ENCODE data around the gene PTCD2.
A peak's percentile ranks its signal among the peaks of the same experiment; 100 is the strongest.

The PTCD2 gene, protein sequence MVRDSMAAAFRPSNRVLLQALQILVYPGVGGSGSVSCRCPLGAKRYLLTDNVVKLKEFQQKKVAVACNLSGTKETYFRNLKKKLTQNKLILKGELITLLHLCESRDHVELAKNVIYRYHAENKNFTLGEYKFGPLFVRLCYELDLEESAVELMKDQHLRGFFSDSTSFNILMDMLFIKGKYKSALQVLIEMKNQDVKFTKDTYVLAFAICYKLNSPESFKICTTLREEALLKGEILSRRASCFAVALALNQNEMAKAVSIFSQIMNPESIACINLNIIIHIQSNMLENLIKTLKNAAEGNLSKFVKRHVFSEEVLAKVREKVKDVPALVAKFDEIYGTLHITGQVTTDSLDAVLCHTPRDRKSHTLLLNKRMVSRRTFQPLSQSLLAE

DNA sequence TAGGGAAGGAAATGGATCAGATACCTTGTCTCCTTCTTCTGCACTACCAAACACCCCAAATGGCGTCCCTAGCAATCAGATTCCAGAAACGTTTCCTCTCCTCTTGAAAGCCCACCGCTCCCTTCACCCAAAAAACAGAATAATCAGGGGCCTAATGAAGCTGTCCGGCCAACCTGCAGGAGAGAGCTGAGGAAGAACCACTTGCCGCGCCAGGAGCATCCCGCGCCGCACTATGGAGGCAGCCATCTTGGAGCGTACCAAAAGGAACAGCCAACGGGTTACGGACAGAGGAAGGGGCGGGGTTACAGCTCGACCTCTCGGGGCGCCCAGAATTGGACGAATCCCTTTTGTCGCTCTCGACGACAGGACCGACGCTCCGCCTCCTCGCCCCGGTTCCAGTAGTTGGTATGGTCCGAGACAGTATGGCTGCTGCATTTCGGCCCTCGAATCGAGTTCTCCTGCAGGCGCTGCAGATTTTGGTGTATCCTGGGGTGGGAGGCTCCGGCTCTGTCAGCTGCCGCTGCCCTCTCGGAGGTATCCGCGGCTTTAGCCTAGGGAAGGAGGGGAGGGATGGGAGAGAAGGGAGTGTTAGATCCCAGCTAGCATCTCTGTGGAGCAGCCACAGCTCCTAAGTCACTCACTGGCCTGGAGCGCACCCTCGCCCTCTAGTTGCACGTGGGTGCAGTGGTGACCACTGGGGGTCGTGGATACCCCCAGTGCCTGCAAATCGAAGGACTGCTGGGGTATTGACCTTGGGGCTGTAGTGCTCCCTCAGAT, at the start of gene PTCD2, which contains the start of gene MRPS27:
Gene PTCD2 (plus strand): TSS at position 398 of the 777 bp plus-strand sequence. CDS start 10 bp downstream, at position 408.
Gene MRPS27 (minus strand): TSS at position 265 of the 777 bp plus-strand sequence. CDS start 19 bp downstream, at position 246.
- peak; percentile 86 for DNase-seq (ENCODE audit: low read depth)

DNA sequence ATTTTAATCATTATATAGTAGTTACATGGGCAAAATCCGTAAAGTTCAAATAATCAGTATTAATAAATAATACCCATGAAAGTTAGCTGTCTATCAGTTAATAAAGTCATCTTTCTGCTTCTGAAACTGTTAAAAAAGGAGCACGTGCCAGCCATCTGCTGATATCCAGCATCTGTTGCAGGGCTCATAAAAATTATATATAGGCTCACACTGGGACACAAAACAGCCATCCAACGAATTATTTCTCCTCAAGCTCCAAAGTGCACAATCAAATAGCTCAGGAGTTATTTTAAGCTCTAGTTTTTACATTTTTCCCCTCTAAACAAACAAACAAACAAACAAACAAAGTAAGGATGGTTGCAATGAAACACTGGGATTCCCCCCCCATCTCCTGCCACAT, 48.5 kb upstream of the PTCD2 start:
- no peak for DNase-seq (ENCODE audit: low read depth)

DNA sequence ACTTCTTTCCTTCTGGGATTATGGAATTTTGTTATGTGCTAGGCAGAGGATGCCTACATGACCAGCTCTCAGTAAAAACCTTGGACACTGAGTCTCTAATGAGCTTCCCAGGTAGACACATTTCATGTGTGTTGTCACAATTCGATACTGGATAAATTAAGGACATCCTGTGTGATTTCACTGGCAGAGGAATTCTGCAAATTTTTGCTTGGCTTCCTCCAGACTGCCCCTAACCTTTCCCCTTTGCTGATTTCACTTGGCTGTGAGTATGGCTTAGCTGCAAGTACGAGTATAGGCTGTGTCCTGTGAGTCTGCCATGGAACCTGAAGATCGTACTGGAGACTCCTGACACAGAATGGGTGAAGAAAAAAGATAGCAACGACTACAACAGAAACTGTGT, 47.8 kb upstream of the PTCD2 start:
- DNase-seq (ENCODE audit: low read depth), result no peak

DNA sequence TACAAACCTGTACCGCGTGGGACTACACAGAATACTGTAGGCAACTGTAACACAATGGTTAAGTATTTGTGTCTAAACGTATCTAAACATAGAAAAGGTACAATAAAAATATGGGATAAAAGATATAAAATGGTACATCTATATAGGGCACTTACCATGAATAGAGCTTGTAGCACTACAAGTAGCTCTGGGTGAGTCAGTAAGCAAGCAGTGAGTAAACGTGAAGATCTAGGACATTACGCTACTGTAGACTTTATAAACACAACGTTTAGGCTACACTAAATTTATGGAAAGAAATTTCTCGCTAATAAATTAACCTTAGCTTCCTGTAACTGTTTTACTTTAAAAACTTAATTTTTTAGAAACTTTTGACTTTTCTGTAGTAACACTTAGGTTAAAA, 46.6 kb upstream of the PTCD2 start:
- no peak for DNase-seq (ENCODE audit: low read depth)

DNA sequence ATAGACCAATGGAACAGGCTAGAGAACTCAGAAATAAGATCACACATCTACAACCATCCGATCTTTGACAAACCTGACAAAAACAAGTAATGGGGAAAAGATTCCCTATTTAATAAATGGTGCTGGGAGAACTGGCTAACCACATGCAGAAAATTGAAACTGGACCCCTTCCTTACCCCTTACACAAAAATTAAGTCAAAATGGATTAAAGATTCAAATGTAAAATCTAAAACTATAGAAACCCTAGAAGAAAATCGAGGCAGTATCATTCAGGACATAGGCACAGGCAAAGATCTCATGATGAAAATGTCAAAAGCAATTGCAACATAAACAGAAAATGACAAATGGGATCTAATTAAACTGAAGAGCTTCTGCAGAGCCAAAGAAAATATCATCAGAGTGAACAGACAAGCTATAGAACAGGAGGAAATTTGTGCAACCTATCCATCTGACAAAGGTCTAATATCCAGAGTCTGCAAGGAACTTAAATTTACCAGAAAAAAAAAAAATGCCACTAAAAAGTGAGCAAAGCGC, 43.9 kb upstream of the PTCD2 start:
- no peak for DNase-seq (ENCODE audit: low read depth)

DNA sequence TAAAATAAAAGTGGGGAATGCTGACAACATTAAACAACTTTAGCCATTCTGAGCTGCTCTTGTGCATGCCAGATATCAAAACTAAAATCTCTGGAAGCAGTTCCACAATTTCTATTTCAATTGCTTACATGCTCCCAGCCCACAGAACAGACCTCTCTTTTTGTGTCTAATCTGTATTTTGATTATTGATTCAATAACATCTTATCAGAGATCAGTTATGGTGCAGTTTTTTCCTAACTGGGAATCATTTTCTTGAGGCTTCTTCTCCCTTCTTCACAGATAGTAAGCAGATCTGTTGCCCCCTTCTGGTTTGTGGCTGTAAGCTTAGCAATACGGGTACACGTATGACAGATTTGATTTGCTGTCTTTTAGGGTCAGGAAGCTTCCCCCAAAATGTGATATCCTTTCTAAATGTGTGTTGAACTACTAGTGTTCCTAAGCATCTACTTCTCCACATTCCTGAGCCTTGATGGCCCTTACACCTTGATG, 39.5 kb upstream of the PTCD2 start:
- no peak for DNase-seq (ENCODE audit: low read depth)

DNA sequence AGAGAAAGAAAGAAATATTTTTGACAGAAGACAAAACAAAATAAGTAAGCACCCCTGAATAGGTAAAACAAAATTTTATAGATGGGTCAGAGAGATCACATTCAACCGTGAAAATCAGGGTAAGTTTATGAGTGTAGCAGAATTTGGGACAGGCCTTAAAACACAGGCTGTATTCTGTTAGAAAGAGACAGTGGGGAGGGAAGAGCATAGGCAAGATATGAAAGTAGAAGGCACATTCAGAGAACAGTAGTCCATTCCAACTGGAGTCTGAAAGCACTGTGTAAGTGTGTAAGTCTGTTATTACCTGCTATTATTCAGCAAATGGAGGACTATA, 38.8 kb upstream of the PTCD2 start:
- DNase-seq (ENCODE audit: low read depth), result no peak

DNA sequence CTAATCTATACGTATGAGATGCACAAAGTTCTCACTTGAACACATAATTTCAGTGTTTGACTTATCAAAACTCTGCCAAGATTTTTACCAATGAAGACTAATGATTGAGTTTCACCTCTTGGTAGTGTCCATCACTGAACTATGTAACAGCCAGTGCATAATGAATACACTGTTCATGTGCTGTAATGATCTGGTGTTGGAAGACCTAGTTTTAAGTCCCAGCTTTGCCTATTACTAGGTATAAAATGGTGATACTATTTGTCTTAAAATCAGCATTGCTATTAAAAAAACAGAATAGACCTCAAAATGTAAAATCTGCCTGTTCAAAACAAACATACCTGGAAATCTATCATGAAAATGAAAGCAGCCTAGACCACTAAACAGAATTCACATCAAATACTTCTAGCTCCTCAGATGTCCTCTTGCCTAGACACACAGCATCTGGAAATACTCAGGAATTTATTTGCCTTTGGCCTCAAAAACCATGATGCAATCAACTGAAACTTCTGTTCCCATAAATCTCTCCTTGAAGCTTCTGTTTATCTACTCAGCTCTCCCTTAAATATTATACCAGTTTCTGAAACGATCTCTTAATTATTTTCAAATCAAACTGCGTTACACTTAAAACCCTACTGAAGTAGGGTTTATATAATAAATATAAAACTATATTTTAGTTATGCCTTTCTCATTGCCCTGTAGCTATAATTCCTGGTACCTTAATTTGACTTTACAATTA, 38.2 kb upstream of the PTCD2 start:
- DNase-seq (ENCODE audit: low read depth), result no peak

DNA sequence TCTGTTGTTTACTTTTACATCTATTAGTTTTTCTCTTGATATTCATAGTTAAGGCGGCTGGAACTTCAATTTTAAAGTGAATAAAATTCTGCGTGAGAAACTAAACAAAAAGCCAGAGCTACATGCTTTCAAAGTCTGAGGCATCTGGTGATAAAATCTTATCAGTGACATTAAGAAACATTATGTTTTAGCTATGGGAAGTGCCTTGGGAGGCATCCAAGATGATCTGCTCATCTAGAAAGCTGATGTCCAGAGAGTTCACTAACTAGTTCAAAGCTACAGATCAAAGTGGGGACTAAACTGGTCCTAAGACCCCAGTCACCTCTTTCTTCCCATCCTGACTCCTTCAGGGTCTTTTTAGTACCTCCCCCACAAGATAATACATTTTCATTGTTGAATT, 37.3 kb upstream of the PTCD2 start:
- DNase-seq (ENCODE audit: low read depth), result no peak

DNA sequence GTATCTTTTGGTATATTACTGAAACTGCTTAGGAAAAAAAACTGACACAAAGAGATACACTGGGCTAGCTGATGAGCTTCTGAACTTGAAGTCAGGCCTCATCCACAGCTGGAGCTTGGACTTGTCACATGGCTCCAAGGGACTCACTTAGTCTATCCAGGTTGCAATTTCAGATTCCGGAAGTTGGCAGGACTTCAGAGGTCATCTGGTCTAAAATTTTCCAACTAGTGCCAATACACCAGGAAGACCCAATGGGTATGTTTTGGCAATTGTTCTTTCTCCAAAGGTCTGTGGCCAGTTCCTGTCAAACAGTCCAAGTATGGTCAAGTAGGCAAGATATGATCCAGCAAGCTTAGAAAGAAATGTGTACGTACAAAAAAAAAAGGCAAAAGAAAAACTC, 36.8 kb upstream of the PTCD2 start:
- DNase-seq (ENCODE audit: low read depth), result no peak

DNA sequence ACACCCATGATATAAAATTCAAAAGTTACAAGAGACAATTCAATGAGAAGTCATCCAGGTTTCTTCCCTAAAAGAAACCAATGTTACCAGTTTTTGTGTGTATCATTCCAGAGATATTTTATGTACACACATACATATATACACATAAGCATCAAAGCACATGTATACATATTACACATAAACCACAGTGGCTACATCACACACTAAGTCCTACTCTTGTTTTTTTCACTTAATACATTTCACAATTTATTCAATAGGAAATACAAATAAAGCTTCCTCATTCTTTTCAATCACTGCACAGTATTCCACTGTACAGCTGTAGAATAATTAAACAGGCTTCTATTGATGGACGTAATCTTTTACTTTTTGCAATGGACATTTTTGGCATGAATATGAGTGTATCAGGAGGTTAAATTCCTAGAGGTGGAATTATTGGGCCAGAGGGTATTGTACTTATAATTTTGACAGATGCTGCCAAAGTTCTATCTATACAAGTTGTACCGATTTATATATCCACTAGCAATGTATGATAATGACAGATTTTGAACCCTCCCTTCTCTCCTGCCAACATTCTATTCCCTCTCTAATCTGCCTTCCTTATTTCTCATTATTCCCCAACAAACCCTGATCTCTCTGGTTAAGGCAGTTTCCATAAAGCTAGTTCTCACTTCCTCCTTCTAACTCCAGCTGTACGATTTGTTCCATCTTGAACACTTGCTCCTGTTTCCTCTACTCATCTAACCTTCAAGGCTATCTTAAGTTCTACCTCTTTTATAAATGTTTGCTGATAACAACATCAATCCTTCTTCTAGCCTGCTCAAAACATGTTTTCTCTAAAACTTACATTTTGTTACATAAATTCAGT, 35.4 kb upstream of the PTCD2 start:
- no peak for DNase-seq (ENCODE audit: low read depth)

DNA sequence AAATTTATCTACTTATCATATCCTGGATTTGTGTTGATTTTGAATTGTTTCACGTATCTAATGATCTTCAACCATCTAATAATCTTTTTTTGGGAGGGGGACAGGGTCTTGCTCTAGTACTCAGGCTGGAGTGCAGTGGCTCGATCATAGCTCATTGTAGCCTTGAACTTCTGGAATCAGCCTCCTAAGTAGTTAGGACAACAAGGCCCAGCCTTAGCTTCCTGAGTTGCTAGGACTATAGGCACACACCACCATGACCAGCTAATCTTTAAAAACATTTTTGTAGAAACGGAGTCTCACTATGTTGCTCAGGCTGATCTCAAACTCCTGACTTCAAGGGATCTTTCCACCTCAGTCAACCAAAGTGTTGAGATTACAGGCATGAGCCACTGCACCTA, 34.8 kb upstream of the PTCD2 start:
- DNase-seq (ENCODE audit: low read depth), result no peak

DNA sequence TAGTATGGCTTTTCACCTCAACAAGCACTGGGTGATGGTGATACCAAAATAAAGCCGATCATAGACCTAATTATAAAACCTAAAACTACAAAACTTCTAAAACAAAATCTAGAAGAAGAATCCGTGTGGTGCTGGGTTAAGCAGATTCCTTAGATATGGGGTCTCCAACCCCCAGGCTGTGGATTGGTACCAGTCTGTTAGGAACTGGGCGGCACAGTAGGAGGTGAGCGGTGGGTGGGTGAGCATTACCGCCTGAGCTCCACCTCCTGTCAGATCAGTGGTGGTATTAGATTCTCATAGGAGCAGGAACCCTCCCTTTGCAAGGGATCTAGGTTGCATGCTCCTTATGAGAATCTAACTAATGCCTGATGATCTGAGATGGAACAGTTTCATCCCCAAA, 33.4 kb upstream of the PTCD2 start:
- no peak for DNase-seq (ENCODE audit: low read depth)

DNA sequence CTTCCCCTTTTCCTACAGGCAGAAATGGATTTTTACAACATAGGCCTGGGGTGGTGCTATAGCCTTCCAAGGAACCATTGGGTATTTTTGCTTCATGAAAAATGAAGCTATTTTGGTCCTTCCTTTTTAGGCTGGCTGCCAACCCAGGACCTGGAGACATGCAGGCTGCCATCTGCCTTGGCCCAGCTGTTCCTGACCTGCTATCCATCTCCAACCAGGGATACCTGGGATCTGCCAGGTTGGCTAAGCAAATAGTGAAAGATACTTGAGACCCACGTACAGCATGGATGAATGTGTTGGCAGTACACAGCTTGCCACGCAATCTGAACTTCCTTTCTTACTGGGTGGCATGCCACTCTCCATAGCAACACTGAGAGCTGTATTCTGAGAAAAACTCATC, 31.2 kb upstream of the PTCD2 start:
- DNase-seq (ENCODE audit: low read depth), result no peak

DNA sequence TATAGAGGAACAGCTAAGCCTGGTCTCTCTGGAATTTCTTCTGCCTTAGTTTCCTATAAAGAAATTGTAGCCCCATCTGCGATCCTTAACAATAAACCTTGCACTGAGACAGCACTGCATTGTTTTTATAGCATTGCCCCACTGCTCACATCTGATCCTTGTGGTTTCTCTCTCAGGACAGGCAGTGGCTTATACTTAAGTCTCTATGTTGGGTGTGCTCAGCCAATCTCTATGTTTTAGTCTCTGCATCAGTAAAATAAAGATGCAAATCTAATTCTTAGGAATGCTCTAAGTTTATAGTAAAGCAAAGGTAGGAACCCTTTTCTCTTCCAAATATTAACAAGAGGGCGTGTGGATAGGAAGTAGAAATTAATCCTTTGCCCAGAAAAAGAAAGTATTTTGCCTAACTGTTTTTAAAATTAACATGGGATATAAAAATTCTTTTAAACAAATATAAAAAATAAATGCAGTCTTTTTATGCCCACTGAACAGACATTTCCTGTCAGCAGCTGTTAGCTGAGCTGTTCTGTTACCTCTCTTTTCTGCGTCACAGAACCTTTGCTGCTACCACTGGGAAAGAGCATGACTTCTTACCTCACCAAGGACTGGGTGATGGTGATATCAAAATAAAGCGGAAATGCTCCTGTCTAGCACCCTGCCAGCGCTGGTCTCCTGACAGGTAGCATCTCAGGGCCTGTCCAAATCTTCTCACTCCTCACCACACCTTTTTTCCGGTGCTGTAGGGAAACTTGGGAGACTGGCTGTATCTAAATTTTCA, 29.6 kb upstream of the PTCD2 start:
- no peak for DNase-seq (ENCODE audit: low read depth)

DNA sequence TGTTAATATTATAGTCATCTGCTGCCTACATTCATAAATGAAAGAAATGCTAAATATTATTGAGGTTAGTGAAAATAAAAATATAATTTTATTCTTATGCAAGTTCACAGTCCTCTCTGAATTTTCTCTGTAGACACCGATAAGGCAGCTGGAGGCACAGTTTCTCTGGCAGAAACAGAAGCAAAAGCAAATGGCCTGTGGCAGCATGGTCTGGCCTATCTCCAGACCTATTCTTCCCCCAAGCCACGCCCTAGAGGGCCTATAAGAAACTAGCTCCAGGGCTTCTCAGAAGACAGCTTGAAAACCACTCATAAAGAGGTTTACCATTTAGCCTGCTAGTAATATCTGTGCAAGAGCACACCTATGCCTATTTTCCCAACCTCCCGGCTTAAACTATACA, 28.6 kb upstream of the PTCD2 start:
- DNase-seq (ENCODE audit: low read depth), result no peak

DNA sequence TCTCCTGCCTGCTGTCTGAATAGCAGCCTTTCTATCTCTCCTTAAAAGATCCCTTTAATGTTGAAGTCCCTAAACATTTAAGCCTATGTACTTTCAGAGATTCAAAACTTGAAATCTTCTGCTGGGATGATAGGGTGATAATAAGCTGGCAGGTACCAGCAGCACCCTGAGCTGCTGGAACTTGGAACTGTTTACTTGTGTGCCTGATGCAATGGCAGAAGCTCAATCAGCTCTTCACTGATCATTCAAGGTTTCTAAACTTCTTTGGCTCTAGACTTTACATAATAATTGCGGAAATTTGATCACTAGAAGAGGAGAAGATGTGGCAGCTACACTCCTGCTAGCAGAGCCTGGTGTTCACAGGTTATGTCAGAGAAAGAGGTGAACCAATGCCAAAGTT, 27.8 kb upstream of the PTCD2 start:
- no peak for DNase-seq (ENCODE audit: low read depth)

DNA sequence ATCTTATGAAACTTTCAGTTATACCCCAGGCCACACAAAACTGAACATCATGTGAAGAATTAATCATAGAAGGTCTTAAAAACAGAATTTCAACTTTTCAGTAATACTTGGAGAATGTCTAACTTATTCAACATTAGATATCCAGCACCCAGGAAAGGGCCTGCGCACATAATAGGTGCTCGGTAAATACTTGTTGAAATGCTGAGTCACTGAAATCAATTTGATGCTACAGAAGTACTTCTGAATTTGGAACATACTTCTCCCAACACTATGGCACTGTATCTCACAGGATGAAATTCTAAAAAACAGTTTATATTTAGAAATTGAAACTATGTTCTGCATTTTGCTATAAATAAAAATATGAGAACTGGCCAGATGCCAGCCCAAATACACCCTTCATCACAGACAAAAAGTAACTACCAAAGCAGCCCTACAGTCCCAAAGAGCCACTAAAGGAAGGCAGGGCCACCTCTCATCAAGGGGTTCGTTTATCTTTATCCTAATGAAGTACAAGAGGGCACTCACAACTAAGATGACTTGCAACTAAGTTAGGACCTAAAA, 26.6 kb upstream of the PTCD2 start:
- DNase-seq (ENCODE audit: low read depth), result no peak

DNA sequence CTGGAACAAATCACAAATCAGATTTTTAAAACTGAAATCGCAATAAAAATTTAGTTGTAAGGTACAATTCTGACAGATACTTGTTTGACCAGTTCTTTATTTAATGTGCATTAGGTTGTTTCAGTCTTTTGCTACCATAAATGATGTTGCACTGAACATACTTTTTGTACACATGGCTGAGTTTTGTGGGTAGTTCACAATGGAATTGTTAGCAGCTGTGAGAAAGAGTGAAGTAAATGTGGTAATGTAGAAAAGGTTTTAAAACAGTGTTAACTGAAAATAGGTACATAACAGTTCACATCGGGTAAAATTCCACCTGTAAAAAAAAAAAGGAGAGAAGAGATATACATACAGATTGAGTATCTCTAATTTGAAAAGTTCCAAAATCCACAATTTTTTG, 25.7 kb upstream of the PTCD2 start:
- no peak for DNase-seq (ENCODE audit: low read depth)

DNA sequence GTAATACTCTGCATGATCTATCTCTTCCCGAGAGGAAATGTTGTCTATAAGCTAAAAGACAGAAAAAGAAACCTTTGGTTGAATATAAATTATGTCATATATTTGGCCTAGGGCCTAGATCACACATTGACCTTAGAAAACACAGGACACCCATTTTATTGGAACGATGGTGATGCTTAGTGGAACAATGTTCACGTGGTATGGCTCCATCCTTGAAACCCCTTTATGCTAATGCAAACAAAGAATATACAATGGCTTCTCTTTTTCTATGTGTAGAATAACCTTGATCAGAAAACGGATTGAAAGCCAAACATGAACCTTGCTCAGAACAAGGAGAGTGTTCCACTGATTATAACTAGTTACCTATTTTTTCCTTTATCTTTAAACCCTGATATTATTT, 24.6 kb upstream of the PTCD2 start:
- DNase-seq (ENCODE audit: low read depth), result no peak

Data from stimulated activated CD8-positive, alpha-beta memory T cell treated with anti-CD3 and anti-CD28 coated beads, Interleukin-12 subunit alpha, Interleukin-12 subunit beta, amount 100 ng/mL, for 4 hours (primary cell).